NCI-H69 (cell line): ENCODE measurements around the gene PHF1.

Source experiments
- DNase-seq: peaks from one replicate; lab custom pipeline; 2025; lab: John Stamatoyannopoulos, UW

PHF1 gene

DNA sequence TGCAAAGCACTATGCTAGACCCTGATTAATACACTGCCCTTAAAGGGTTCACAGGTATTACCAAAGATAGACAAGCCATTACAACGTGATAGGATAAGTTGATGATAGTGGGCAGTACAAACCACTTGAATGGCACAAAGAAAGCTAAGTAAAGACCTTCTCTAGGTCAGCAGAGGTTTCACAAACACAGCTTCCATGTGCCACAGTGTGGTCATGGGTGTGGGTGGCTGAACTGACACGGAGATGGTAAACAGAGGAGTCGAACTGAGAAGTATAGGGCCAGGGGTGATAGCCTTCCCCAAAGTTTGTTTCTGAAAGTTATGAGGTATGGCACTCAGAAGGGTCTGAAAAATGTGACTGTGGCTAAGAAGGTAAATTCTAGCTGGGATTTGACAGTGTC is 47.9 kb downstream of the PHF1 start:
- DNase-seq, result no peak

DNA sequence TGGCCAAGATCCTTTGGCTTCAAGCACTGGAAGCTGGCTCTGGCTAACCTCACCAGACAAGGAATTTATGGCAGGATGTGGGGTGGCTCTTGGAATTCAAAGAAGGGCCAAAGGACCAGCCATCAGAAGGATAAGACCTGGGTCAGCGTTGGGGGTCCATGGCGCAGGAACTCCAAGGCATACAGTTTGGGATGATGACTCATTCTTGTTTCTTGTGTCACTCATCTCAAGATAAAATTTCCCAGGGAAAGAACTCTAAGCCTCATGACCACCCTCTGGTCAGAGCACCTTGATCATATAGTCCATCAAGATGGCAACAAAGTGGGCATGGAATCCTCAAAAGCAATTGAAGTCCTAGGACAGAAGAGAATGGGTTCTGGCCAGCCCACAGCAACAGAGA is 48.4 kb downstream of the PHF1 start:
- DNase-seq, result no peak
